IPS DF 6.9 (cell line): ENCODE data around the gene FAM193A.
"Not testable (repeated sequence)": the region's sequence is repeated elsewhere in the genome, so short reads cannot be mapped to it uniquely, and the experiment has no call there.

ENCODE experiments used
- DNase-seq: peaks from one replicate; pipeline ENCODE4 v3.0.0-alpha.2; 2013; ENCODE audit warnings: low read depth, low spot score
- H3K27ac ChIP-seq: one replicate; pipeline ENCODE4 v1.5.1; 2013; ENCODE audit warnings: low read length, control low read depth
- H3K27me3 ChIP-seq: 2 replicates; pipeline ENCODE4 v1.6.1; 2013; ENCODE audit warnings: mild to moderate bottlenecking, low read length; ENCODE audit not compliant: control insufficient read depth, insufficient read depth
- H3K36me3 ChIP-seq: 2 replicates; pipeline ENCODE4 v1.6.1; 2013; ENCODE audit warnings: low read length; ENCODE audit not compliant: control insufficient read depth, insufficient read depth
- H3K4me1 ChIP-seq: 2 replicates; pipeline ENCODE4 v1.6.1; 2013; ENCODE audit warnings: low read length; ENCODE audit not compliant: control insufficient read depth, insufficient read depth
- H3K4me3 ChIP-seq: 2 replicates; pipeline ENCODE4 v1.5.1; 2013; ENCODE audit warnings: mild to moderate bottlenecking, low read length
- H3K9me3 ChIP-seq: 2 replicates; pipeline ENCODE4 v1.6.1; 2013; ENCODE audit warnings: low read length, inconsistent platforms; ENCODE audit not compliant: control insufficient read depth, insufficient read depth
- WGBS: extraction: QIAGEN DNeasy Blood & Tissue Kit; methylation state at CpG from one replicate; pipeline ENCODE4 v1.1.7; 2013; ENCODE audit warnings: mixed read lengths, missing lambda C conversion rate; ENCODE audit not compliant: insufficient read length, insufficient coverage; 5-methylcytosine and 5-hydroxymethylcytosine counted together

Gene FAM193A

DNA sequence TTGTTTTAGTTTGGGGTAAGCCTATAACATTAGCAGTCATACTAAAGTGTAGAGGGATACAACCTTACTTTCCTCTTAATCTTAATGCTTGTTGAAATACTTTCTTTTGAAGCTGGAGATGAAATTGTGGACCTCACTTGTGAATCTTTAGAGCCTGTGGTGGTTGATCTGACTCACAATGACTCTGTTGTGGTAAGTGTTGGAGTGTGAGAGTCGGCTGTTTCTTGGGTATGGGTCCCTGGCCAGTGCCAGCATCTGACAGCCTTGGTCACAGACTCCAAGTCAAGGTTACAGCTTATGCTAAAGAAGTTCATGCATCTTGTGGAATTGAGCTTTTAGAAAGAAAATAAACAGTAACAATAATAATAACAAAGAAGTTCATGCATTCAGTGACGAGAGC is 35.9 kb upstream of the FAM193A start:
- no peak for DNase-seq
- no peaks in the 10 kb centered on the region for H3K27me3 ChIP-seq
- H3K9me3 ChIP-seq: no peaks in the 10 kb centered on the region
- WGBS: no CpG with 5 or more reads among the region's 2 CpGs
- H3K4me3 ChIP-seq: no peak overlapping the region
- no peaks in the 10 kb centered on the region for H3K4me1 ChIP-seq
- H3K27ac ChIP-seq: no peak overlapping the region
- H3K36me3 ChIP-seq: peaks cover 24% of the 10 kb centered on the region

- no peaks in the 10 kb centered on the region for H3K9me3 ChIP-seq
- no peak overlapping the region for H3K4me3 ChIP-seq
- peaks cover 24% of the 10 kb centered on the region for H3K36me3 ChIP-seq
- H3K4me1 ChIP-seq: no peaks in the 10 kb centered on the region
- no CpG with 5 or more reads among the region's 7 CpGs for WGBS
- H3K27ac ChIP-seq: no peak overlapping the region
- no peak for DNase-seq
- no peaks in the 10 kb centered on the region for H3K27me3 ChIP-seq
These were observed 35.3 kb upstream of the FAM193A start for GRCh38 chr4:2501034-2501594.

- no CpG with 5 or more reads among the region's 5 CpGs for WGBS
- no peaks in the 10 kb centered on the region for H3K27me3 ChIP-seq
- H3K27ac ChIP-seq: no peak overlapping the region
- H3K36me3 ChIP-seq: peaks cover 17% of the 10 kb centered on the region
- H3K4me1 ChIP-seq: no peaks in the 10 kb centered on the region
- DNase-seq: no peak
- H3K4me3 ChIP-seq: no peak overlapping the region
- H3K9me3 ChIP-seq: no peaks in the 10 kb centered on the region
These were observed 32.6 kb upstream of the FAM193A start for GRCh38 chr4:2503809-2504208.

DNA sequence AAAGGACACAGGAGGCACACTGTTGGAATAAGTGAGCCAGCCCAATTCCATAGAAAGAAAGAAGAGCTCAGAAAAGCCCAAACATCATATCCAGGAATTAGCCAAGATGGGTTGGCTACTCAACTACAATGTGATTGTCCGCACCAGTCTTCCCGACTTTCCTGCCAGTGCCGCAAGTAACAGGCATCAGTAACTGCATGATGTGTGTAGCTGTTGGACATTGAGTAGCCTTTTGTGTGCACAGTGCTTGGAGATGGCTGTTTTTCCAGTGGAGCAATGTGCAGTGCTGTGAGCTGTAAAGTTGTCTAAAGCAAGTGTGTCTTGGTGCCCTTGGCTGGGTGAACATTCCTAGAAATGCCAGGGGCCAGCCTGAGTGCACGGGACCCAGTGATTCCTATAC is 29.2 kb upstream of the FAM193A start:
- no CpG with 5 or more reads among the region's 4 CpGs for WGBS
- H3K36me3 ChIP-seq: peaks cover 21% of the 10 kb centered on the region
- no peak for DNase-seq

GRCh38 chr4:2507855-2508254 is 28.6 kb upstream of the FAM193A start:
- Histone ChIP-seq H3K4me1 (no peaks in the 10 kb centered on the region), H3K9me3 (no peaks in the 10 kb centered on the region), H3K4me3 (no peak overlapping the region), H3K36me3 (peaks cover 27% of the 10 kb centered on the region), H3K27me3 (no peaks in the 10 kb centered on the region), H3K27ac (no peak overlapping the region)
- DNase-seq: no peak
- no CpG with 5 or more reads among the region's 7 CpGs for WGBS

More for the DNA sequence above, 29.2 kb upstream of the FAM193A start:
- Histone ChIP-seq H3K4me3 (no peak overlapping the region), H3K4me1 (no peaks in the 10 kb centered on the region), H3K27me3 (no peaks in the 10 kb centered on the region), H3K27ac (no peak overlapping the region), H3K9me3 (no peaks in the 10 kb centered on the region)

DNA sequence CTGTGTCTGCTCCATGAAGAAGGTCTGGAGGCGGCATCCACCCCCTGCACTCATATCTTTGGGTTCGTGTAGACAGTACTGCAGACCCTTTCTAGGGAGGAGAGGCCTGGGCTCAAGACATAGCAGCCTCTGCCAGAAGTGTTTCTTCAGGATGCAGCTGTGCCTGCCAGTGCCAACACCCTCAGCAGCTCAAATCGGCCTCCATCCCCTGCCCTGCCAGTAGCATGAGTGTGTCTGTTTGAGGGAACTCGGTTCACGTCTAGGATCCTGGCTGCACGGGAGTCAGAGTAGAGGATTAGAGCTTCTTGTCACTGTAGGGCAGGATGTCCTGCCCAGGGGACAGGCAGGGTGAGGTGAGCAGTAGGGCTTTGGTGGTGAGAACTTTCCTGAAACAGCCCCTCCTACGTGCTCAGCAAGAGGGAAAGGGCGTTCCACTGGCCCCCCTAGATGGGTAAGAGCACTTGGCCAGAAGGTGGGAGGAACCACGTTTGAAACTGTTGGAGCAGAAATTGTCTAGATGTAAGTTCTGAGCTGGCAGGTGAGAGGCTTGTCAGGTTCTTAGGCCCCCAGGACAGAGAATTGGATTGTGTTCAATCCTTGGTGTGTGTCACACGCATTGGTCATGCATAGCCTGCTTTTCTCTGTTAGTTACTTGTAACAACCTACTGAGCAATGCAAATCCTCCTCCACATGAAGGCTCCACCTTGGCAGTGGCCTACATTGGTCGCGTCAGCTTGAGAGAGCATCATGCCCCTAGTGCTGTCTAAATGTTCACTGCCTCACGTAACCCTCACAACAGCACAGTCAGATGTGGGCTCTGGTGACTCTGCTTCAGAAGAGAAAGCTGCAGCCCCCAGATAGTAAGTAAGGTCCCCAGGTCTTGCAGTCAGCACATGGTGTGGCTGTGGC is 25.8 kb upstream of the FAM193A start:
- no CpG with 5 or more reads among the region's 13 CpGs for WGBS
- H3K4me3 ChIP-seq: no peak overlapping the region
- no peaks in the 10 kb centered on the region for H3K4me1 ChIP-seq
- no peak for DNase-seq
- no peaks in the 10 kb centered on the region for H3K9me3 ChIP-seq
- H3K36me3 ChIP-seq: peaks cover 41% of the 10 kb centered on the region
- no peak overlapping the region for H3K27ac ChIP-seq
- H3K27me3 ChIP-seq: no peaks in the 10 kb centered on the region

GRCh38 chr4:2511645-2512131 is 24.8 kb upstream of the FAM193A start:
- Histone ChIP-seq H3K9me3 (no peaks in the 10 kb centered on the region), H3K27ac (no peak overlapping the region), H3K4me3 (no peak overlapping the region), H3K27me3 (no peaks in the 10 kb centered on the region), H3K4me1 (peaks cover 1% of the 10 kb centered on the region; the same call in 1 of the 2 replicates), H3K36me3 (peaks cover 48% of the 10 kb centered on the region)
- DNase-seq: no peak
- WGBS: no CpG with 5 or more reads among the region's 9 CpGs

GRCh38 chr4:2512396-2513135 is 23.9 kb upstream of the FAM193A start:
- H3K9me3 ChIP-seq: no peaks in the 10 kb centered on the region
- no CpG with 5 or more reads among the region's 15 CpGs for WGBS
- no peak overlapping the region for H3K27ac ChIP-seq
- peaks cover 45% of the 10 kb centered on the region for H3K36me3 ChIP-seq
- peaks cover 1% of the 10 kb centered on the region; the same call in 1 of the 2 replicates for H3K4me1 ChIP-seq
- no peak for DNase-seq
- H3K27me3 ChIP-seq: no peaks in the 10 kb centered on the region
- H3K4me3 ChIP-seq: no peak overlapping the region

DNA sequence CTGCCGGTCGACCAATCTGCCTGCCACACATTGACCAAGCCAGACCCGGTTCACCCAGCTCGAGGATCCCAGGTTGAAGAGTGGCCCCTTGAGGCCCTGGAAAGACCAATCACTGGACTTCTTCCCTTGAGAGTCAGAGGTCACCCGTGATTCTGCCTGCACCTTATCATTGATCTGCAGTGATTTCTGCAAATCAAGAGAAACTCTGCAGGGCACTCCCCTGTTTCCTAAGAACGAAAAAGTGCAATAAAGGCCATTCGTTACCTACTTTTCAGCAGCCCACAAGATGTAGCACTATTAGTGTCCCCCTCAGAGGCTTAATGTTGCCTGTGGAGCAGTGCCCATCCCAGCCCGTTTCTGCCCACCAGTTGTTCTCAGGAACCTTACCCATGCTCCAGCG is 22.3 kb upstream of the FAM193A start:
- not testable (repeated sequence) for H3K9me3 ChIP-seq, H3K4me3 ChIP-seq, DNase-seq, H3K4me1 ChIP-seq, H3K27me3 ChIP-seq, H3K27ac ChIP-seq
- no CpG with 5 or more reads among the region's 9 CpGs for WGBS
- peaks cover 45% of the 10 kb centered on the region for H3K36me3 ChIP-seq

GRCh38 chr4:2514944-2515343 is 21.5 kb upstream of the FAM193A start:
- H3K27me3 ChIP-seq, H3K4me3 ChIP-seq, H3K9me3 ChIP-seq, H3K4me1 ChIP-seq, DNase-seq, H3K27ac ChIP-seq: not testable (repeated sequence)
- peaks cover 40% of the 10 kb centered on the region for H3K36me3 ChIP-seq
- WGBS: no CpG with 5 or more reads among the region's 11 CpGs
